Endodermal cell (in vitro differentiated cells): ENCODE measurements around the gene UTP11. TPM values are rescaled to one million over a fixed set of nuclear protein-coding genes. Genes with fewer than 3 reads are reported as not detected.

Experiments used
- DNase-seq: peaks from one replicate; pipeline ENCODE4 v3.0.0-alpha.2; 2017
- H3K27ac ChIP-seq: 2 replicates; pipeline ENCODE4 v1.5.1; 2013; ENCODE audit warnings: mild to moderate bottlenecking, low read depth, low read length, moderate library complexity
- H3K27me3 ChIP-seq: 2 replicates; pipeline ENCODE4 v1.6.1; 2013; ENCODE audit warnings: mild to moderate bottlenecking, low read length, moderate library complexity; ENCODE audit not compliant: insufficient read depth, control insufficient read depth, poor library complexity, severe bottlenecking
- H3K36me3 ChIP-seq: 2 replicates; pipeline ENCODE4 v1.7.0; 2013; ENCODE audit warnings: mild to moderate bottlenecking, low read length, moderate library complexity; ENCODE audit not compliant: control insufficient read depth, insufficient read depth
- H3K4me1 ChIP-seq: one replicate; pipeline ENCODE4 v1.7.0; 2013; ENCODE audit warnings: low read length; ENCODE audit not compliant: control insufficient read depth, insufficient read depth
- H3K4me3 ChIP-seq: 2 replicates; pipeline ENCODE4 v1.5.1; 2013; ENCODE audit warnings: mild to moderate bottlenecking, low read length, moderate library complexity
- H3K9ac ChIP-seq: 2 replicates; pipeline ENCODE4 v1.6.1; 2013; ENCODE audit warnings: mild to moderate bottlenecking, low read length, moderate library complexity; ENCODE audit not compliant: poor library complexity, severe bottlenecking; ENCODE audit errors: extremely low read depth
- H3K9me3 ChIP-seq: 2 replicates; pipeline ENCODE4 v1.6.1; 2013; ENCODE audit warnings: mild to moderate bottlenecking, low read length, moderate library complexity; ENCODE audit not compliant: control insufficient read depth
- H3K27ac Mint-ChIP-seq: 2 replicates; pipeline ENCODE4 v1.8.0; 2020; ENCODE audit warnings: mixed read lengths
- H3K27me3 Mint-ChIP-seq: 2 replicates; pipeline ENCODE4 v1.8.0; 2021; ENCODE audit warnings: mild to moderate bottlenecking, mixed read lengths; ENCODE audit not compliant: insufficient read depth
- H3K36me3 Mint-ChIP-seq: 2 replicates; pipeline ENCODE4 v1.8.0; 2020; ENCODE audit warnings: low read depth, mixed read lengths
- H3K4me1 Mint-ChIP-seq: 2 replicates; pipeline ENCODE4 v1.8.0; 2020; ENCODE audit warnings: mixed read lengths
- H3K4me3 Mint-ChIP-seq: 2 replicates; pipeline ENCODE4 v1.8.0; 2020; ENCODE audit warnings: mild to moderate bottlenecking, moderate library complexity, mixed read lengths
- H3K9me3 Mint-ChIP-seq: 2 replicates; pipeline ENCODE4 v1.8.0; 2020; ENCODE audit warnings: mild to moderate bottlenecking, mixed read lengths
- CTCF ChIP-seq: fragments of 200-600 bp; sonication (generic); conservative IDR thresholded peaks from 2 replicates; pipeline ENCODE4 v1.5.0; 2021; ENCODE audit warnings: antibody characterized with exemption, mild to moderate bottlenecking
- WGBS, 2 experiments: methylation state at CpG; one replicate each; pipeline versions ENCODE4 v1.1.5 to v1.1.7; 2013; ENCODE audit warnings: missing lambda C conversion rate in 2 of 2, mixed read lengths in 1 of 2; ENCODE audit not compliant: insufficient coverage in 1 of 2, insufficient read length in 1 of 2; 5-methylcytosine and 5-hydroxymethylcytosine counted together
- total RNA-seq, 2 donors: library from RNA; stranded (reverse); fragmentation: NEBNext Ultra II Directional in 1 of 2; extraction: Animal tissue kit (Norgen Biotek cat#: 25700) in 1 of 2; gene quantifications; 2 replicates in 1 of 2; 3 replicates in 1 of 2; pipeline ENCODE4 v1.2.1, GENCODE V29; 2021

The UTP11 gene
- total RNA-seq, 2 donors from 2014 or later: 40.9 to 46.3 TPM

DNA sequence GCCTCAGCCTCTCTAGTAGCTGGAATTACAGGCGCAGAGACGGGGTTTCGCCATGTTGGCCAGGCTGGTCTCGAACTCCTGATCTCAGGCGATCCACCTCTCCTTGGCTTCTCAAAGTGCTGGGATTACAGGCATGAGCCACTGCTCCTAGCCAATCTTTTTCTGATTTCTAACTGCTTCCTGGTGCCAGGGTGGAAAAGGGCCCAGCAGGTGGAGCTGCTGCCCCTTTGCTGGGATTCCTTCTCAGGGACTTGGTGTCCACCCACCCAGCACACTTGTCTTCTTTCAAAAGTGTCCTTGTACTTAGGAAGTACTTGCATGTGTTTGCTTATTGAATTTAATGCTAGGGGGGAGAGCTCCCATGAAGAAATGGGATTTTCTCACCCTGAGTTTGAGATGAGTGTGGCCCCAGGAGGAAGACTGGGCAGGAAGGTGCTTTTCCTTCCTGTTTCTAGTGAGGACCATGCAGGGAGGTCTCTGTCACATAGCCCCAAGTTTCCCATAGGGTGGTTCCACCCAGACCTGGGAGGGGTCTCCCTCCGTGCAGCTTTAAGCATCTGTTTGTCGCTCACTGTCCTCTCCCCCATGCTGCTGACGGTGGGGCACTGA, 14.2 kb downstream of the UTP11 start:
- peaks cover 30% of the 10 kb centered on the region for H3K36me3 Mint-ChIP-seq
- peaks cover 28% of the 10 kb centered on the region for H3K4me1 ChIP-seq

DNA sequence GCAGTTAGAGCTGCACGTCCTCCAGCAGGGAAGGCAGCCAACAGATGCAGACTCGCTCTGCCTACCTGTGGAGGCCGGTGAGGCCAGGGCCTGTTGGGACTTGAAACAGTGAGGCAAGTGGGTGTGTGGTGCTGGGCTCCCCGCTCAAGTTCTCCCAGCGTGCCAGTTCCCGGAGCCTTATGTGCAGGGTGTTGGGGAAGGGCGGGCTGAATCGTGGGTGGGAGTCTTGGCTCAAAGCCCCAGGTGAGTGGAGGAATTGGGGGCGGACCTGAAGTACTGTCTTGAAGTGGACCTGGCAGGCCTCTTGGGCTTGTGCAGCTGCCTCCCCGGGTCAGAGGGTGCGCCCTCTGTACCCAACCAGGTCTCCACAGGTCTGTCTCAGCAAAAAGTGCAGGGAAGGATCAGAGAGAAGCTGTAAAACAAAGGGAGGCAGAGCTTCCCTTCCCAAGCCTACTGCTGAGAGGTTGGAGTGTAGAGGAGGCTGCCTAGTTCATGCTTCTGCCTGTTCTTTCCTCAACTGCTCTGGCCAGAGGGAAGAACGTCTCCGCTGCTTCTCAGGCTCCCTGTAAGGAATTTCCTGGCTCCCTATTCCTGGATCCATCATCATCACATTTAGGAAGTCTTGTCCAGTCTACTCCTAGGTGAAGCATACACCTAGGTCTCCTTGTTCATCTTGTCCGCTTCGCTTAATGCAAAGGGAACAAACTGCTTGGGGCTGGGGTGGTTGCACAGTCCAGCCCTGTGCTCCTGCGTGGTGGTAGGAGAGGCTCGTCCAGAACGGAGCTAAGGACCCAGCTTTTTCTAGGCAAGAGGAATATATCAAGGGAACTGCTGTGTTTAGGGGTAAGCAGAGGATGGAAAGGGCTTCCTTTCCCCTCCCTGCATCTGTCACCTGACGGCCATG, 14.9 kb downstream of the UTP11 start:
- no peaks in the 10 kb centered on the region for H3K9me3 Mint-ChIP-seq
- Histone ChIP-seq H3K4me1 (peaks cover 28% of the 10 kb centered on the region), H3K9me3 (no peaks in the 10 kb centered on the region), H3K27ac (no peak overlapping the region), H3K36me3 (peaks cover 29% of the 10 kb centered on the region), H3K27me3 (no peaks in the 10 kb centered on the region), H3K4me3 (no peak overlapping the region), H3K9ac (no peak overlapping the region)
- peaks cover 45% of the 10 kb centered on the region for H3K4me1 Mint-ChIP-seq
- no peak for DNase-seq
- peaks cover 24% of the 10 kb centered on the region for H3K36me3 Mint-ChIP-seq
- H3K27me3 Mint-ChIP-seq: no peaks in the 10 kb centered on the region
- H3K27ac Mint-ChIP-seq: no peak overlapping the region
- no peak overlapping the region for H3K4me3 Mint-ChIP-seq
- 92 to 95% methylated on average over 13 to 19 of the region's 19 CpGs for WGBS, 2 experiments
- TF ChIP-seq CTCF: no peak

More for the DNA sequence above, 14.2 kb downstream of the UTP11 start:
- Histone ChIP-seq H3K27ac (no peak overlapping the region), H3K36me3 (peaks cover 36% of the 10 kb centered on the region), H3K9me3 (no peaks in the 10 kb centered on the region), H3K9ac (no peak overlapping the region), H3K27me3 (no peaks in the 10 kb centered on the region), H3K4me3 (no peak overlapping the region)
- H3K27me3 Mint-ChIP-seq: no peaks in the 10 kb centered on the region
- peak; percentile 90 for DNase-seq
- H3K9me3 Mint-ChIP-seq: no peaks in the 10 kb centered on the region
- H3K4me1 Mint-ChIP-seq: peaks cover 44% of the 10 kb centered on the region
- 85 to 86% methylated on average over 8 of the region's 8 CpGs for WGBS, 2 experiments
- H3K4me3 Mint-ChIP-seq: no peak overlapping the region
- peak; percentile 90 for TF ChIP-seq CTCF
- H3K27ac Mint-ChIP-seq: no peak overlapping the region

GRCh38 chr1:38028105-38028591, 15.6 kb downstream of the UTP11 start:
- peaks cover 18% of the 10 kb centered on the region for H3K36me3 Mint-ChIP-seq
- H3K27ac Mint-ChIP-seq: no peak overlapping the region
- H3K4me3 Mint-ChIP-seq: no peak overlapping the region
- H3K27ac ChIP-seq: no peak overlapping the region
- WGBS, 2 experiments: 71% methylated on average over 2 of the region's 3 CpGs; no CpG with 5 or more reads in 1 of the 2 experiments
- peaks cover 22% of the 10 kb centered on the region for H3K36me3 ChIP-seq
- H3K9me3 Mint-ChIP-seq: no peaks in the 10 kb centered on the region
- no peaks in the 10 kb centered on the region for H3K27me3 Mint-ChIP-seq
- peak; percentile 77 for DNase-seq
- peaks cover 28% of the 10 kb centered on the region for H3K4me1 ChIP-seq
- H3K4me1 Mint-ChIP-seq: peaks cover 45% of the 10 kb centered on the region
- TF ChIP-seq CTCF: no peak
- no peaks in the 10 kb centered on the region for H3K27me3 ChIP-seq
- no peak overlapping the region for H3K9ac ChIP-seq
- H3K9me3 ChIP-seq: no peaks in the 10 kb centered on the region
- no peak overlapping the region for H3K4me3 ChIP-seq
